HG03469 (cell line): ENCODE results near the gene PRKCB.

ENCODE experiments used
- ATAC-seq: cut with Tn5 transposase; IDR thresholded peaks from one replicate; pipeline ENCODE4 v1.9.1; 2021; ENCODE audit warnings: mild to moderate bottlenecking, moderate library complexity, moderate number of reproducible peaks; ENCODE audit not compliant: unreplicated experiment

Gene PRKCB

GRCh38 chr16:24118126-24118821, 282.5 kb downstream of the PRKCB start:
- no peak for ATAC-seq

GRCh38 chr16:24119807-24120206, 284.0 kb downstream of the PRKCB start:
- ATAC-seq = no peak

GRCh38 chr16:24123275-24123674, 287.5 kb downstream of the PRKCB start:
- ATAC-seq = no peak

- no peak for ATAC-seq
These were observed 288.5 kb downstream of the PRKCB start for GRCh38 chr16:24124291-24124690.

- no peak for ATAC-seq
These were observed 289.4 kb downstream of the PRKCB start for GRCh38 chr16:24125214-24125613.

- ATAC-seq = no peak
These were observed 293.7 kb downstream of the PRKCB start for GRCh38 chr16:24129412-24129918.

- ATAC-seq = no peak
These were observed 294.8 kb downstream of the PRKCB start for GRCh38 chr16:24130494-24131085.

- no peak for ATAC-seq
These were observed 295.5 kb downstream of the PRKCB start for GRCh38 chr16:24131294-24131693.

- ATAC-seq = no peak
These were observed 296.4 kb downstream of the PRKCB start for GRCh38 chr16:24132048-24132796.

GRCh38 chr16:24132797-24133155, 297.0 kb downstream of the PRKCB start:
- no peak for ATAC-seq

GRCh38 chr16:24135624-24136565, 300.1 kb downstream of the PRKCB start:
- no peak for ATAC-seq

- no peak for ATAC-seq
These were observed 302.2 kb downstream of the PRKCB start for GRCh38 chr16:24138024-24138423.

GRCh38 chr16:24138575-24138974, 302.8 kb downstream of the PRKCB start:
- ATAC-seq = no peak

GRCh38 chr16:24139282-24139681, 303.5 kb downstream of the PRKCB start:
- ATAC-seq = no peak

- no peak for ATAC-seq
These were observed 304.9 kb downstream of the PRKCB start for GRCh38 chr16:24140730-24141129.

GRCh38 chr16:24141466-24141865, 305.7 kb downstream of the PRKCB start:
- no peak for ATAC-seq

- no peak for ATAC-seq
These were observed 306.1 kb downstream of the PRKCB start for GRCh38 chr16:24141917-24142316.

GRCh38 chr16:24145927-24146326, 310.1 kb downstream of the PRKCB start:
- no peak for ATAC-seq

GRCh38 chr16:24146518-24146917, 310.7 kb downstream of the PRKCB start:
- ATAC-seq = no peak

- no peak for ATAC-seq
These were observed 313.3 kb downstream of the PRKCB start for GRCh38 chr16:24149102-24149501.

- ATAC-seq = no peak
These were observed 314.5 kb downstream of the PRKCB start for GRCh38 chr16:24150282-24150681.
